ENCODE results near the gene APBA1.
A peak's percentile ranks its signal among the peaks of the same experiment; 100 is the strongest.

APBA1 gene

DNA sequence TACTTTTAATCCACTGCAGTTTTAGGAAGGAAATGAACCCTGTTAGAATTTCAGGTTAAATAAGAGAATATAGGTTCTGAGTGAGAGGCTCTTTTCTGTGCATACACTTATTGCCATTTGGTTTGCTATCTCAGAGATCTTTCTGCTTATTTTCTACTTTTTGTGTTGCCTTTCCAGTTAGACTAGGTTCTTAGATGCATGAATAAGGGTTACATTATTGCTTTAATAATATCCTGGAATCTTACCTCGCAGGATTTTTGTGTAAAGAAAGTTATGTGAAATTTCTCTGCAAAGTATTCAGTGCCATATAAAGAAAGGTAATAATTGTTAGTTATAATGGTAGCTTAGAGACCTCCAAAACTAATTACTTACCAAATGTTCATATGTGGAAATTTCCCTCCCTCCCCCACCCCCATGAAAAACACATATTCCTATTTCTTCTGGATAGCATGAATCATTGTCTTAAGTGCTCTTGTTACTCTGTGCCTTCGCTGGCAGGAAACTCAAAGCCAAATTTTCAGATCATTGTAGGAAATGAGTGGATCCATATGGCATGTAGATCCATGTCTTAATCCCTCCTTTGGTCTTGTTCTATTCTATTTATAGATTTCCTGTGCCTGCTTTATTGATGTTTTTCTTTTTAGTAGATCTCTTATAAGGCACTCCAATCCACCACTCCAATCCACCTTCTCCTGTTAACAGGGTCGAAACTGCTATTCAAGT is 2.7 kb upstream of the APBA1 start:
- Mint-ChIP-seq H3K9me3 (no peaks in the 10 kb centered on the region), H3K27ac (no peak overlapping the region), H3K27me3 (peaks cover 18% of the 10 kb centered on the region), H3K4me1 (ENCODE audit: low read depth) (peaks cover 25% of the 10 kb centered on the region), H3K36me3 (ENCODE audit: low read depth) (no peaks in the 10 kb centered on the region), H3K4me3 (no peak overlapping the region)
- intact Hi-C loops (cut with micrococcal nuclease): loop anchor here (5.0 to 10.0 kb wide), 4 partner anchors 242 to 580 kb away; partner anchors contain the start of genes SMC5 and TJP2

DNA sequence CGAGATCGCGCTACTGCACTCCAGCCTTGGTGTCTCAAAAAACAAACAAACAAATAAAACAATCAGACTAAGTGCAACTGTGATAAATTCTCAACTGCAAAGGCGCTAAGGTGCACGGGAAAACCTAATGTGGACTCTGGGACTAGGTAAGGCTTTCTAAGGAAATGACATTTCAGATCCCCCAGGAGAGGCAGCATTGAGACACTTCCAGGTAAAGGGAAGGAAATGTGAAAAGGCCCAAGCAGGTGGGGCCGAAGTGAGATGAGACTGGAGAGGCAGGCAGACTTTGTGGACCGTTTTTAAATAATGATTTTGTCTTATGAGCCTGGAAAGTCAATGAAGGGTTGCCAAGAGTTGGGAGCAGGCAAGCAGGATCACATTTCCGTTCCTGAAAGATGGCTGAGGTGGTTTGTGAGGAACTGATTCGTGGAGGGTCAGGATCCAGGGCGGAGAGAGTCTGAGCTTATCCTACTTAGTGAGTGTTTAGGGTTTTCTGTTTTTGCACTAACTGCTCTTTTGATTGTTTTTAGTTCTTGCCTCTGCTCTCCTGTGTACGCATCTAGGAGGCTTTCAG is 2.0 kb upstream of the APBA1 start:
- Mint-ChIP-seq H3K27ac (no peak overlapping the region), H3K9me3 (no peaks in the 10 kb centered on the region), H3K36me3 (ENCODE audit: low read depth) (no peaks in the 10 kb centered on the region), H3K27me3 (peaks cover 18% of the 10 kb centered on the region), H3K4me3 (no peak overlapping the region), H3K4me1 (ENCODE audit: low read depth) (peaks cover 25% of the 10 kb centered on the region)
- intact Hi-C loops (cut with micrococcal nuclease): loop anchor here (5.0 to 10.0 kb wide), 4 partner anchors 243 to 581 kb away; partner anchors contain the start of genes SMC5 and TJP2

DNA sequence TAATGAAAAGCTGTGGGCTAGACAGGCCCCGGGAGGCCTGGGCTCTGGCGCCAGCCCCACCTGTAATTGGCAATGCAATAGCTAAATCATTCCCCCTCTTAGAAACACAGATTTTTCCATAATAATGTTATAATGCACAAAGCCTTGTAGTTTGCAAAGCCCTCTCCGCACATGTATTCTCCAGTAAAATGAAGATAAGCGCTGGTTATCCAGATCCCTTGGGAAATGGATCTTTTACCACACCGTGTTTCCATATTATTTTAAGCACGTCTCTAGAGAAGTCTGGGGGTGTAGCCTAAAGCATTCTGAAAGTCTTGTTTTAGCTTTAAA is 1.1 kb upstream of the APBA1 start:
- Mint-ChIP-seq H3K27ac (peak overlapping the region; percentile 80), H3K4me1 (ENCODE audit: low read depth) (peaks cover 25% of the 10 kb centered on the region), H3K27me3 (peaks cover 18% of the 10 kb centered on the region), H3K9me3 (no peaks in the 10 kb centered on the region), H3K4me3 (peak overlapping the region; percentile 84), H3K36me3 (ENCODE audit: low read depth) (no peaks in the 10 kb centered on the region)
- intact Hi-C loops (cut with micrococcal nuclease): loop anchor here (1.0 to 10.0 kb wide), 6 partner anchors 86 to 582 kb away; partner anchors contain the start of genes SMC5 and TJP2

DNA sequence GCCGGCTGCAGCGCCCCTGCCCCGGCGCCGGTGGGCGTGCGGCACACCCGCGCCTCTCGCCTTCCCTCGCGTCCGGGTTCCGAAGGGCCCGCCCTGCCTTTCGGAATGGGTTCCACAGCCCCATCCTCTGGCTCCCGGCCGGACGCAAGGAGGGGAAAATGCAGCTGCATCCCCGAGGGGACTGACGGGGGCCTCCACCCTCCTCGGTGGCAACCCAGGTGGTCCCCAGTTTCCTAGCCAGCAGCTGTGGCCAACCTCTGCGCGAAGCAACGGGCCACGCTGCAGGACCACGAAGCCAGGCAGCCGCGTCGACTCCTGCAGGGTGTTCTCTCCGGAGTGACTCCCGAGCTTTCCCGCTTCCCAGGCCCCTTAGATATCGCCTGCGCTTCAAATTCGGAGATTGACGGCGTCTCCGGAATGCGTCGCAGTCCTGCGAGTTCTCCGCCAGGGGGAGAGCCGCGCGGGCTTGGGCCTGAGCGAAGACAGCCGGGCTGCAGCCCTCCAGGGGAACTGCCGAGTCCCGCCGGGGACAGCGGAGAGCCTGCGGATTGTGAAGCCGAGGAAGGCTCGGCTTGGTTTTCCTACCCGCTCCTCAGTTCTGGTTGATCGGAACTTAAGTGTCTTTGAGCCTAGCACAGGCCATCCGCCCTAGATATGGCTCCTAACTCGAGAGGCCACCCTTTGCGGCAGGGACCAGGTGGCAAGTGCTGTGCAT is 582 bp upstream of the APBA1 start:
- intact Hi-C loops (cut with micrococcal nuclease): loop anchor here (1.0 to 10.0 kb wide), 6 partner anchors 87 to 582 kb away; partner anchors contain the start of genes SMC5 and TJP2
- Mint-ChIP-seq H3K4me3 (peak overlapping the region; percentile 84), H3K27me3 (peaks cover 18% of the 10 kb centered on the region), H3K36me3 (ENCODE audit: low read depth) (no peaks in the 10 kb centered on the region), H3K27ac (peak overlapping the region; percentile 80), H3K4me1 (ENCODE audit: low read depth) (peaks cover 25% of the 10 kb centered on the region), H3K9me3 (no peaks in the 10 kb centered on the region)

DNA sequence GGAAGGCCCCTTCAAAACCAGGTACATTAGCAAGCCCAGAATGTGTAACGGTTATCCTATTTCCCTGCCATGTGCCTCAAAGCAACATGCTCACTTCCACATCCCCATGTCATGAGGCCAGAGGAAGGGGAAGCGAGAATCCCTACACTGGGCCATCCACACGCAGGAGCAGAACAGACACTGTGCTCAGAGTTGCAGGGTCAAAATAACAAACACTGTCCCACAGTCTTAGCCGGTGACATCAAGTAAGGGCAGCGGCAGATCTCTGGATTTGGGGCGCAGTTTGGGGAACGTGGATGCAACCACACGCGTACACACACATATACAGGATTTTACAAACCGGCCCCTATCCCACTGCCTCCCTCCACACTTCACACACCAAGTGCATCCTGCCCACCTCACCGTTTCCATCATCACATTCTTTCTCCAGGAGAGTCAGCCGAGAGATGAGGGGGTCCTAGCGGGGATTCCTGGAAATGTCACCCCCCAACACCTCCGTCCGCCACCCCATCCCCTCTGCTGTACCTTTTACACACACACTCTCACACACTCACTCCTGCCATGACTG is 776 bp downstream of the APBA1 start:
- H3K9me3 Mint-ChIP-seq: no peaks in the 10 kb centered on the region

DNA sequence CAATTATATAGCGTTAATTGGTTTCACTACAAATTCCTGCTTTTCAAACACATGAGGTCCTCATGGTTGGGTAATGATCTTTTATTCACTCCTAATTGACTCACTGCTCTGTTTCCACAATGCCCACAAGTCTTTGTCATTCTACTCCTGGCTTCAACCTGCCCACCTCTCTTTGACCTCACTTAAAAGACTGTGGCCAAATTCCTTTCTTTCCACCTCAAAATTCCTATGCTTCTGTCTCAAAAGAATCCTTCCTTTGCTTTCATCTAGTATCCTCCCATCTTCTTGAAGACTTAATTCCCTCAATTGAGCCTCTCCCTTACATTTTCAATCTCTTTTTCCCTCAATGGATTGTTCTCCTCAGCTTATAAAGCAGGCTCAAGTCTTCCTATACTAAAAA is 4.9 kb downstream of the APBA1 start:
- Mint-ChIP-seq H3K9me3 (no peaks in the 10 kb centered on the region), H3K27me3 (no peaks in the 10 kb centered on the region), H3K27ac (no peak overlapping the region), H3K4me1 (ENCODE audit: low read depth) (peaks cover 18% of the 10 kb centered on the region), H3K4me3 (no peak overlapping the region), H3K36me3 (ENCODE audit: low read depth) (no peaks in the 10 kb centered on the region)
- intact Hi-C loops (cut with micrococcal nuclease): no loop called here

More for the DNA sequence above, 776 bp downstream of the APBA1 start:
- intact Hi-C loops (cut with micrococcal nuclease): loop anchor here (5.0 to 10.0 kb wide), 4 partner anchors 246 to 583 kb away; partner anchors contain the start of genes SMC5 and TJP2
- peak overlapping the region; percentile 76 for H3K4me3 Mint-ChIP-seq
- H3K4me1 Mint-ChIP-seq (ENCODE audit: low read depth): peaks cover 25% of the 10 kb centered on the region
- no peaks in the 10 kb centered on the region for H3K36me3 Mint-ChIP-seq (ENCODE audit: low read depth)
- peaks cover 18% of the 10 kb centered on the region for H3K27me3 Mint-ChIP-seq
- peak overlapping the region; percentile 42 for H3K27ac Mint-ChIP-seq

DNA sequence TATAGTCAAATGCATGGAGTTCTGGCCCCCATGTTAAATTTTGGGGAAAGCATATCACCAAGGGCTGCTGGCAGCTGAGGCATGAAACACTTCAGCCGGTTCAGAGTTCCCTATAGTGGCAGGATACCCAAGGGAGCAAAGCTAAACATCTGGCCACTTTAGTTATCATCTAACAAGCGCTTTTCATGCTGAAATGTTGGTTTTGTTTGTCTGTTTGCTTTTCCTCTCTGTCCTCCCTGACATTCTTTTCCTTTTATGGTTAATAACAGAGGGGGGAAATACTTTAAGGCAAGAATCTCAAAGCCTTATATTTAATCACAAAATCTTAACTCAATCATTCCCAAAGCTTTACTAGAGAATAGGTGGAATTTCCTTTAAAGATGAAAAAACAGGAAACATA is 11.9 kb downstream of the APBA1 start:
- no peak overlapping the region for H3K4me3 Mint-ChIP-seq
- no peaks in the 10 kb centered on the region for H3K4me1 Mint-ChIP-seq (ENCODE audit: low read depth)
- no peaks in the 10 kb centered on the region for H3K36me3 Mint-ChIP-seq (ENCODE audit: low read depth)
- H3K27ac Mint-ChIP-seq: no peak overlapping the region
- intact Hi-C loops (cut with micrococcal nuclease): no loop called here
- H3K9me3 Mint-ChIP-seq: no peaks in the 10 kb centered on the region
- H3K27me3 Mint-ChIP-seq: peaks cover 2% of the 10 kb centered on the region

DNA sequence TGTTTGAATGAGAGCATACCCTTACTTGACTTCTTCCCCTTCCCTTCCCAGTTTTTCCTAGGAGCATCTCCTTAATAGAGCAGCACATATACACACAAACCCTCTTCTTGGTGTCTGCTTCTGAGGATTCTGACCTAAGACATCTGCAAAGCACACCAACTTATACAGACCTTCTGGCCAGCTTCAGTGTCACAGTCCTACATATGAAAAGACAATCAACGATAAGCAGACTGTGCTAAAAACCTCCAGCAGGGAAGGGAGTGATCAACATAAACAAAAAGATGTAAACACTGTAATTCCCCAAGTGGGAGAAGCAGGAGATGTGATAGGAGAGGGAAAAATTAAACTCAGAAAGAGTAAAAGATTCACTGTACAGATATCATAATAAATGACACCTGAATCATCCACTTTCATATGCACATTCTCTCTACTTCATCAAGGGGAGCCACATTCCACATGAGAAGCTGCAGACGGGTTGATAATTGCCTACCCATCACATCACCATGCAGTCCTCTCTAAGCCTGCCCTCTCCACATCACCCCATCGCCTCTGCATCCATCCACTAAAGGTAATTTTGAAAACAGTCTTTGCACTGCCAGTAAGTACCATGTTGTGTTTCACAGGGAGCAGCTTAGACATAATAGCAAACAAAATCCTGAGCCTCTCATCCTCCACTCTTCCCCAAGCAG is 13.0 kb downstream of the APBA1 start:
- Mint-ChIP-seq H3K27me3 (peaks cover 2% of the 10 kb centered on the region), H3K9me3 (no peaks in the 10 kb centered on the region), H3K27ac (no peak overlapping the region), H3K36me3 (ENCODE audit: low read depth) (no peaks in the 10 kb centered on the region), H3K4me3 (no peak overlapping the region), H3K4me1 (ENCODE audit: low read depth) (no peaks in the 10 kb centered on the region)
- intact Hi-C loops (cut with micrococcal nuclease): no loop called here

DNA sequence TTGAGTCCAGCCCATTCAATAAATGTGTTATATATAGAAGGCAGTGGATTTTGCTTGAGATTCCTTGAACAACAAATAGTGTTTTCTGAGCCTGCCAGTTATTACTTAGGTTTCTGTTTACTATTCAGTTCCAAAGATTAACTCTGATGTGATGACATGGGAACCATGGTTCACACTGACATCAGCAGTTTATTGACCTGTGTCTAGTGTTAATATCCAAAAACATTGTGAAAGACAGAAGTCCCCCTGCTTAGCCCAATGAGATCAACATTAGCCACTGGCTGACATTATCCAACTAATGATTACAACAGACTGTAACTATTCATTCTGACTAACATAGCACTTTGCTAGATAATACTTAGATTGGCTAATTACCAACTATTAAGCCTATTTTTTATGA is 14.9 kb downstream of the APBA1 start:
- Mint-ChIP-seq H3K9me3 (no peaks in the 10 kb centered on the region), H3K4me1 (ENCODE audit: low read depth) (no peaks in the 10 kb centered on the region), H3K4me3 (no peak overlapping the region), H3K27ac (no peak overlapping the region), H3K36me3 (ENCODE audit: low read depth) (no peaks in the 10 kb centered on the region), H3K27me3 (peaks cover 2% of the 10 kb centered on the region)
- intact Hi-C loops (cut with micrococcal nuclease): no loop called here

DNA sequence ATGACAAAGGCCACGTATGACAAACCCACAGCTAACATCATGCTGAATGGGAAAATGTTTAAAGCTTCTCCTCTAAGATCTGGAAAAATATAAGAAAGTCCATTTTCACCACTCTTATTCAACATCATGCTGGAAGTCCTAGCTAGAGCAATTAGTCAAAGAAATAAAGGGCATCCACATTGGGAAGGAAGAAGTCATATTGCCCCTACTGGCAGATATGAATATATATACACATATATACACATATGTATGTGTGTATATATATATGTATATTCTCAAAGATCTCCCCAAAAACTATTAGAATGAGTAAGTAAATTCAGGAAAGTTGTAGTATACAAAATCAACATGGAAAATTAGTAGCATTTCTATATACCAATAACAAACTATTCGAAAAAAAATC is 17.1 kb downstream of the APBA1 start:
- no peaks in the 10 kb centered on the region for H3K9me3 Mint-ChIP-seq
- no peaks in the 10 kb centered on the region for H3K36me3 Mint-ChIP-seq (ENCODE audit: low read depth)
- H3K27me3 Mint-ChIP-seq: no peaks in the 10 kb centered on the region
- no peaks in the 10 kb centered on the region for H3K4me1 Mint-ChIP-seq (ENCODE audit: low read depth)
- H3K27ac Mint-ChIP-seq: no peak overlapping the region
- H3K4me3 Mint-ChIP-seq: no peak overlapping the region
- intact Hi-C loops (cut with micrococcal nuclease): no loop called here

DNA sequence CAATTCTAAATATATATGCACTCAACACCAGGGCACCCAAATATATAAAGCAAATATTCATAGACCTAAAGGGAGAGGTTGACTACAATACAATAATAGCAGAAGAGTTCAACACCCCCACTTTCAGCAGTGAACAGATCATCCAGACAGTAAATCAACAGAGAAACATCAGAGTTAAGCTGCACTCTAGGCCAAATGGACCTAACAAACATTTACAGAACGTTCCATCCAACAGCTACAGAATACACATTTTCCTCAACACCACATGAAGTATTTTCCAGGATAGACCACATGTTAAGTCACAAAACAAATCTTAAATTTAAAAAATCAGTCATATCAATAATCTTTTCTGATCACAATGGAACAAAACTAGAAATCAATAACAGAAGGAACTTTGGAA is 18.9 kb downstream of the APBA1 start:
- H3K27me3 Mint-ChIP-seq: no peaks in the 10 kb centered on the region
- no peaks in the 10 kb centered on the region for H3K4me1 Mint-ChIP-seq (ENCODE audit: low read depth)
- H3K27ac Mint-ChIP-seq: no peak overlapping the region
- intact Hi-C loops (cut with micrococcal nuclease): no loop called here
- no peak overlapping the region for H3K4me3 Mint-ChIP-seq
- no peaks in the 10 kb centered on the region for H3K36me3 Mint-ChIP-seq (ENCODE audit: low read depth)
- no peaks in the 10 kb centered on the region for H3K9me3 Mint-ChIP-seq

DNA sequence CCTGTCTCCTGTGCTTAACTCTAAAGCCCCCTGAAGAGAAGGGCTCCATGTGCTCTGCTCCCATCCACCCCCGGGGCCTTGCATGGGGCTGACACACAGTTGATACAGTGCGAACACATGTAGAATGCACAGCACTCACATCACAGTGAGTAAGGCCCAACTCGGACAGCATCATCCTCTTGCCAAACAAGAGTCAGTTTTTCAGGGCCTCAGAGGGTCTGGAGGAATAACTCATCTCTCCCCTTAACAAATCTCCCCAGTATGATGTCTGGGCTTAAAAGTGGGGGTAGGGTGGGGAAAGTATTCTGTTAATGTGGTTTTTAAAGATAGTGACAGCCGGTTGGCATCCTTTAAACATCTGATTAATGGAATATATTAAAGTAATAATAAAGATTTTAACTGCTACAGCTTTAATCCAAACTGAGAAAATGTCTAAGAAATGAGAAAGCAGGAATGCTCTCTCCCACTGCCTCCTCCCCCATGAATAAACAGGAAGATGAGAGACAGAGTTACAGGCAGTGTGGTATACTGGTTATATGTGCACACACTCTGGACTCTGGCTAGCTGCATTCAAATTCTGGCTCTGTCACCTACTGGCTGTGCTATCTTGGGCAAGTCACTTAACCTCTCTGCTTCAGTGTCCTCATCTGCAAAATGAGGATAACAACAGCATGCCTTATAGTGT is 22.5 kb downstream of the APBA1 start:
- Mint-ChIP-seq H3K36me3 (ENCODE audit: low read depth) (no peaks in the 10 kb centered on the region), H3K4me1 (ENCODE audit: low read depth) (no peaks in the 10 kb centered on the region), H3K4me3 (no peak overlapping the region), H3K27ac (no peak overlapping the region), H3K9me3 (no peaks in the 10 kb centered on the region), H3K27me3 (no peaks in the 10 kb centered on the region)
- intact Hi-C loops (cut with micrococcal nuclease): no loop called here

DNA sequence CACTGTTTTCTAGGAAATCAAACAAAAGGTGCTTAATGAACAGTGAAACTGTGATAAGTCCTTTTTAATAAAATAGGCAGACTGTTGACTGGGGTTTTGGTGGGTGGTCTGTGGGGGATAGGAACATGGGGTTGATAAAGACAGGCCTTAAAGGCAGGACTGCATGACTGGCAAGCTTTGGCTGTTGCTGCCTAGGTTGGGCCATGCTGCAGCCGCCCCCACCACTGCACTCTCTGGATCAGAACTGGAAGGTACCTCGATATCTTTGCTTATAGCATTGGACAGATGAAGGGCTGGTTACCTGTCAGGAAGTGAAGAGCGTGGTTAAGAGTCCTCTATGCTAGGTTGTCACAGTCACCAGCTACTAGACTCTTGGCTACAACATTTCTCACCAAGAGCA is 24.4 kb downstream of the APBA1 start:
- no peak overlapping the region for H3K27ac Mint-ChIP-seq
- intact Hi-C loops (cut with micrococcal nuclease): no loop called here
- H3K4me1 Mint-ChIP-seq (ENCODE audit: low read depth): no peaks in the 10 kb centered on the region
- no peaks in the 10 kb centered on the region for H3K9me3 Mint-ChIP-seq
- no peaks in the 10 kb centered on the region for H3K27me3 Mint-ChIP-seq
- H3K4me3 Mint-ChIP-seq: no peak overlapping the region
- no peaks in the 10 kb centered on the region for H3K36me3 Mint-ChIP-seq (ENCODE audit: low read depth)

Measured in dendritic cell treated with granulocyte-macrophage colony-stimulating factor and Interleukin-4, amounts not matched to agents 40 ng/mL and 50 ng/mL, for 4 days (primary cell).